SU-DHL-6 (cell line): ENCODE results near the gene MMRN2.

Source experiments
- EZH2phosphoT487 ChIP-seq: fragments of 200-600 bp; sonication (generic), shearing (Covaris generic); conservative IDR thresholded peaks from 2 replicates; pipeline ENCODE4 v1.6.1; 2018; ENCODE audit warnings: mild to moderate bottlenecking, antibody characterized with exemption, low read length, moderate library complexity, mixed read lengths
- TF ChIP-seq, protein P1 (sequence below): fragments of 200-600 bp; sonication (generic); IDR thresholded peaks from one replicate; pipeline ENCODE4 v1.5.1; 2017; ENCODE audit warnings: antibody characterized with exemption, mild to moderate bottlenecking, low read length, moderate library complexity; ENCODE audit not compliant: insufficient read depth, poor library complexity, severe bottlenecking

DNA sequence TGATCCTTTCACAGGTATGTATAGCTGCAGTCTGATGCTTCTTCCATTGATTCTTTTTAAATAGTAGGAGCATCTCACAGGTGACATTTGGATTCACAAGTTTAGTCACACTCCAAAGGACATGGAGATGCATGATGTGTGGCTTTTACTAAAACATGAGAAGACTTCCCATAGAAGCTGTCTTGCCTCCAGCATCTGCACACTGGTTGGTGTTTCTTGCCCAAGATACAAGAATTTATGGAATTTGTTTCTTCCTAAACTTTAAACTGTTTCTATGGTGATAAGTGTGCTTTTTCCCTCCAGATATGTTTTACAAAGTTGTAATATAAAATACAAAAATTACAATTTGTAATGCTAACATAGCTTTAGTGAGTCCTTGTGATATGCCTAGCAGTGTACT, 35.0 kb upstream of the MMRN2 start:
- TF ChIP-seq, protein P1, sequence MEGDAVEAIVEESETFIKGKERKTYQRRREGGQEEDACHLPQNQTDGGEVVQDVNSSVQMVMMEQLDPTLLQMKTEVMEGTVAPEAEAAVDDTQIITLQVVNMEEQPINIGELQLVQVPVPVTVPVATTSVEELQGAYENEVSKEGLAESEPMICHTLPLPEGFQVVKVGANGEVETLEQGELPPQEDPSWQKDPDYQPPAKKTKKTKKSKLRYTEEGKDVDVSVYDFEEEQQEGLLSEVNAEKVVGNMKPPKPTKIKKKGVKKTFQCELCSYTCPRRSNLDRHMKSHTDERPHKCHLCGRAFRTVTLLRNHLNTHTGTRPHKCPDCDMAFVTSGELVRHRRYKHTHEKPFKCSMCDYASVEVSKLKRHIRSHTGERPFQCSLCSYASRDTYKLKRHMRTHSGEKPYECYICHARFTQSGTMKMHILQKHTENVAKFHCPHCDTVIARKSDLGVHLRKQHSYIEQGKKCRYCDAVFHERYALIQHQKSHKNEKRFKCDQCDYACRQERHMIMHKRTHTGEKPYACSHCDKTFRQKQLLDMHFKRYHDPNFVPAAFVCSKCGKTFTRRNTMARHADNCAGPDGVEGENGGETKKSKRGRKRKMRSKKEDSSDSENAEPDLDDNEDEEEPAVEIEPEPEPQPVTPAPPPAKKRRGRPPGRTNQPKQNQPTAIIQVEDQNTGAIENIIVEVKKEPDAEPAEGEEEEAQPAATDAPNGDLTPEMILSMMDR, result no peak
- no peak for TF ChIP-seq EZH2phosphoT487
